Raji (cell line): ENCODE data around the gene IFNL3.

ENCODE experiments used
- POLR2A ChIP-seq: IDR thresholded peaks from 2 replicates; pipeline ENCODE4 v1.6.1; 2011; ENCODE audit warnings: low read depth, low read length, control low read depth; ENCODE audit not compliant: insufficient read depth

IFNL3 gene

GRCh38 chr19:39257227-39257626 is 12.4 kb upstream of the IFNL3 start:
- TF ChIP-seq POLR2A = no peak

DNA sequence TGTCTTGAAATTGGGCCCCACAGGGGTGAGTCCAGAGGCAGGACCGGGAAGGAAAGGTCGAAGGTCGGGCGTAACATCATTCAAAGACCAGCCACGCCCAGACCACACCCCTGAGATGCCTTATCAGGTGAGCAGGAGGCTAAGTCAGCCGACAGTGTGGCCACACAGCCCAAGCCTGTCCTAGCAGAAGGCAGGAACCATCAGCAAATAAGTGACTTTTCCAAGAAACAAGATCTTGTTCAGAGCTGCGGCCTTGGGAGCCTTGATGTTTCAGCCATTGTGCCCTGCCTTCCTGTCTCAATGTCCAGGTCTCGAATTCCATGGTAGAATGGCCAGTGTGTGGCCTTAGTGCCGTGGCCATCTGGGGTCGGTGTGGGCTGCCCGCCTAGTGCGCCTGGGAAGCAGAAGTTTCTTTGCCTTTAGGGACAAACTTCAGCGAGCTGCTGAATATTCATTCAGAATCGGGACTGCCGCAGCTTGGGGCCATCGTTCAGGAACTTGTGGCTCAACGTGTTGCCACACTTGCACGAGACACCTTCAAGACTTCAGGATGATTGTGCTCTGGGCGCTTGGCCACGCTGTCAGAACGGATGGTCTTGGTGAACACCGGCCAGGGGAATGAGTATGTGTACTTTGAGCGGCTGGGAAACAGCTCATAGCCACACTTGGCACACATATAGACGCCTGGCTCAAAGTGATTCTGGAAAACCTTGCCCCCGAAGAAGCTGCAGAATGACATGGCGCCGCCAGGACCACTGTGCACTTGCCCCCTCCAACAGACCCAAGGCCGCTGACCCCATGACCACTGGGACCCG is 9.9 kb upstream of the IFNL3 start:
- TF ChIP-seq POLR2A = no peak

- TF ChIP-seq POLR2A = no peak
Measured at GRCh38 chr19:39253374-39254149, 8.8 kb upstream of the IFNL3 start.

- no peak for TF ChIP-seq POLR2A
Measured at GRCh38 chr19:39252458-39252857, 7.7 kb upstream of the IFNL3 start.

DNA sequence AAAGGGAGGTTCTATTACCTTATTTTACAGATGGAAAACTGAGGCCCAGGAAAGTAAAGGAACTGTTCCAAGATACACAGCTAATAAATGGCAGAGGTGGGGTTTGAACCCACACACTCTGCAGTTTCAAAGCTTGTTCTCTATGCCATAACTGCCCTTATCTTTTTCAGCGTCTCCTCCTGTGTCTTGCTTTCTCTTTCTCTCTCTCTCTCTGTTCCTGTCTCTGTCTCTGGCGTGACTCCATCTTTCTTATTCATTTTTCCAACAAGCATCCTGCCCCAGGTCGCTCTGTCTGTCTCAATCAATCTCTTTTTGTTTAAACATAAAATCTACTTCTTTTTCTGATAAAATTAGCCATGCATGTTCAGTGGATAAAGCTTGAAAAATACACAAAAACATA is 7.0 kb upstream of the IFNL3 start:
- no peak for TF ChIP-seq POLR2A

GRCh38 chr19:39251081-39251480 is 6.3 kb upstream of the IFNL3 start:
- TF ChIP-seq POLR2A = no peak

GRCh38 chr19:39248806-39249205 is 4.0 kb upstream of the IFNL3 start, which contains the start of gene IFNL4:
TSS of gene IFNL4 (minus strand) at chr19:39248856.
- no peak for TF ChIP-seq POLR2A

DNA sequence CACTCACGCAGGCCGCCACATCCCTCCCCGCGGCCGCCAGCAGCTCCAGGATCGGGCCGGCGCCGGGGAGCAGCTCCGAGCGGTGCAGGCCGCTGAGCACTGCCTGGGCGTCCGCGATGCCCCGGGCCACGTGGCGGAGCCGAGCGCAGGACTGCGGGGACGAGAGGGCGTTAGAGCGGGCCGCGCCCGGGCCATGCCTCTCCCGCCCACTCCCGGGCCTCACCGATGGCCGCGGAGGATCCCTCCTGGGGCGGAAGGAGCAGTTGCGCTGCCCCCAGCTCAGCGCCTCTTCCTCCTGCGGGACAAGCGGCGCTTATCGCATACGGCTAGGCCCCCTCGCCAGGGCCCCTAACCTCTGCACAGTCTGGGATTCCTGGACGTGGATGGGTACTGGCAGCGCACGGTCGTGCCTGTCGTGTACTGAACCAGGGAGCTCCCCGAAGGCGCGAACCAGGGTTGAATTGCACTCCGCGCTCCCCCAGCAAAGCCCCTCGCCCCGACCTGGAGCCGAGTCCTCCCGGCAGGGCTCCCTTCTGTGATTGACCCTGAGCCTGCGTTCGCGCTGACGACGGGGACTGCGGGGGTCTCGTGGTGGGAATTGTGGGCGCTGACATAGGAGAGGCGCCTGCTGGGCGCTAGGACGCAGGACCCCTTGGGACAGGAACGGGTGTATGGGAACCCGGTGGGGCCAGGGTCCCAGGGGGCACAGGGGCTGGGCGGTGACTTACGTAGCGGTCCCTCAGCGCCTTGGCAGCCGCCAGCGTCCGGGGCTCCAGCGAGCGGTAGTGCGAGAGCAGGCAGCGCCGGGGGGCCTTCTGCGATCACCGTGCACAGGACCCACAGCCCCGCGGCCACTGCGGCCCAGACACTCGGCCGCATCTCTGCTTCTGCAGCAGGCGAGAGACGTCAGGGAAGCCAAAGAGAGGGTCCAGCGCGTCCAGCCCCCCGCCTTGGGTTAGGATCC is 3.2 kb upstream of the IFNL3 start:
- no peak for TF ChIP-seq POLR2A

DNA sequence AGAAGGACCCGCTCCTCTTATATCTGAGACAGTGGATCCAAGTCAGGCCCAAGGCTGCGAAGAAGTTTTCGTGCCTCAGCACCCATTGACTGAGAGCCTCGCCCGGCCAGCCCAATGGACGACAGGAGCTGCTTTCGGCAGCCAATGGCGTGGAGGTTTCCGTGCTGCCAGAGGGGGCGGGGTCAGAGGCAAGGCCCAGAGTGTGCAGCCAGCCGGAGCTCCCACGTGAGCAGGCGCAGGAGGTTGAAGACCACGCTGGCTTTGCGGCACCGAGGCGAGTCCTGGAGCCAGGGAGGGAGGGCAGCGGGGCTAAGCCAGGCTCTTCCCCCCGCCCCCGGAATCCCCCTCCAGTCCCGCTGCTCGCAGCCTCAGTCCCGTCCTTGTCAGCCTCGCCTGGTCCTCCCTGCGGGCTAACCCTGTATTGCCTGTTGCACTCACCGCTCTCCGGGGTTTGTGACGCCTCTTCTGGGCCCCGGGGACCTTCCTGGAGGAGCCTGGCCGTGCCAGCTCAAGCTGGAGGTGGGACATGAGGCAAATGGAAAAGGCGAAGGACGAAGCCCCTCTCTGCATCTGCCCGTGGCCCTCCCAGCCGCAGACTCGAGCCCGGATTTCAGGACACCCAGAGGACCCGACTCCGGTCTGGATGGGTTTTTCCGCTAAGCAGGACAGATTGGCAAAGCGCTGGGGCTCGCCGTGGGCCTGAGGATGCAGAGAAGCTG is 2.3 kb upstream of the IFNL3 start:
- no peak for TF ChIP-seq POLR2A

GRCh38 chr19:39240421-39240820 is 4.4 kb downstream of the IFNL3 start:
- no peak for TF ChIP-seq POLR2A

GRCh38 chr19:39238944-39239343 is 5.9 kb downstream of the IFNL3 start:
- no peak for TF ChIP-seq POLR2A

DNA sequence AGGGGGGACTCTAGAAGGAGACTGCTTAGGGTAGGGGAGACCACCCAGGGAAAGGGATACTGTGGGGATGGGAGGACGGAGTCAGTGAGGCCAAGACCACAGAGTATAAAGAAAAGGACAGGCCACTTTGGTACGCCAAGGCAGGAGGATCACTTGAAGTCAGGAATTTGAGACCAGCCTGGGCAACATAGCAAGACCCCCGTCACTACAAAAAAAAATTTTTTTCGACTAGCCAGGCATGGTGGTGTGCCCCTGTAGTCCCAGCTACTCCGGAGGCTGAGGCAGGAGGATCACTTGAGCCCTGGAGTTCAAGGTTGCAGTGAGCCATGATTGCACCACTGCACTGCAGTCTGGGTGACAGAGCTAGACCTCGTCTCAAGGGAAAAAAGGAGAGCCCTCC is 6.6 kb downstream of the IFNL3 start:
- no peak for TF ChIP-seq POLR2A

DNA sequence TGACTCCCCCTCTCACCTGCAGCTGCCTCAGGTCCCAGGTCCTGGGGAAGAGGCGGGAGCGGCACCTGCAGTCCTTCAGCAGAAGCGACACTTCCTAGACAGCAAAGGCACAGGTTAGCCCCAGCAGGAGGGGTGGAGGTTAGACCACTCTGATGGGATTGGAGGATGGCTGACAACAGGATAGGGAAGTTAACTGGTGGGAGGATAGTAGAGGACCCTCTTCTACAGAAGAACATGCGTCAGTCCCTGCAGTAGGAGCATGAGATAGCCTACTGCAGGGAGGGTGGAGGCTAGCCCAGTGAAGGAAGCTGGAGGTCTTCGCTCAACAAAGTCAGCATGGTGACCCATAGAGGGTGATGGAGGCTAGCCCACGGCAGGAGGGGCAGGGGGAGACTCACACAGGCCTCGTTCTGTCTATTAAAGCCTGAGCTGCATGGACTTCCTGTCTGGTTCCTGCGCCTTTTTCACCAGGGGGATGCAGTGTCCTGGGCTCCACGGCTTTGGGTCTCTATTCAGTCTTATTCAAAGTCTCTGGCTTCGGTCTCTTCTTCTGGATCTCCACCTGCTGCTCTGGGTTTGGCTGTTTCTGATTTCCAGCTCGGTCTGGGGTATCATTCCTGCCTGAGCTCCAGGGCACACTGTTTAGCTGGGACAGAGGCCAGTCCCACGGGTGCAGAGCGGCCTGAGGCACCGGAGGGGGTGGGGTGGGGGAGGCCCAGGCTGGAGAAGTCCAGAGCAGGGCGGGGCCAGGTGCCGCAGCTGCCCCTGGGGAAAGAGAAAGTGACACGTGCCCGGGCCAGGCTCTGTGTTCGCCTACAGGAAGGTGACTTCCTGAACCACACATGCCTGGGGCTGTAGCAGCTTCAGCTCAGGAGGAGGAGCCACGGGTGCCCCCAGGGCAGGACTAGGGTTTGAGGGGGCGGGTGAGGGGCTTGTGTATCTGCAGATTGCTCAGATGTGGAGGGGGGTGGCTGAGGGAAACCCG is 7.3 kb downstream of the IFNL3 start:
- no peak for TF ChIP-seq POLR2A
